GM18867 (cell line): ENCODE data around the gene HDHD5.

Source experiments
- ATAC-seq: cut with Tn5 transposase; IDR thresholded peaks from one replicate; pipeline ENCODE4 v1.9.1; 2021; ENCODE audit warnings: mild to moderate bottlenecking, moderate library complexity; ENCODE audit not compliant: unreplicated experiment

Gene HDHD5

GRCh38 chr22:17121233-17122195 is 37.6 kb downstream of the HDHD5 start, which contains the start of gene TMEM121B:
Gene TMEM121B, minus strand, starts transcription at chr22:17121360. Its CDS starts 233 bp downstream, at chr22:17121127.
- ATAC-seq, result no peak

DNA sequence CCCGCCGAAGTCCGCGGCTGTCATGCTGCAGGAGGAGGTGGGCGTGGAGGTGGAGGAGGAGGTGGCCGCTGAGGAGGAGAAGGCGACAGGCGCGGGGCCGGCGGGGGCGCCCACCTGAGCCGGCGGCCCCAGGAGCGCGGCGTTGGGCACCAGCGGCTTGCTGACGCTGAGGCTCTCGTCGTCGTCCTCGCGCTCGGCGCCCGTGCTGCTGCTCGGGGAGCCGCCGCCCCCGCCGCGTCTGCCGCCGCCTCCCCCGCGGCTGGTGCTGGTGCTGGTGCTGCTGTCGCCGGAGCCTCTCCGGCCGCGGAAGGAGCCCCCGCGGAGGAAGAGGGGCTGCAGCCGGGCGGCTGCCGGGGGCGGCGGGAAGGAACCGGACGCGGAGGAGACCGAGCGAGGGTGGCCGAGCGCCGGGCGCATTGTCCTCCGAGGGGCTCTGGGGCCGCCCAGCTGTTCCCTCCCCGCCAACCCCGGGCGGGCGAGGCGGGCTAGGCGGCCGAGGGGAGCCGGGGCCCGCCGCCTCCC is 38.3 kb downstream of the HDHD5 start:
- ATAC-seq, result no peak

DNA sequence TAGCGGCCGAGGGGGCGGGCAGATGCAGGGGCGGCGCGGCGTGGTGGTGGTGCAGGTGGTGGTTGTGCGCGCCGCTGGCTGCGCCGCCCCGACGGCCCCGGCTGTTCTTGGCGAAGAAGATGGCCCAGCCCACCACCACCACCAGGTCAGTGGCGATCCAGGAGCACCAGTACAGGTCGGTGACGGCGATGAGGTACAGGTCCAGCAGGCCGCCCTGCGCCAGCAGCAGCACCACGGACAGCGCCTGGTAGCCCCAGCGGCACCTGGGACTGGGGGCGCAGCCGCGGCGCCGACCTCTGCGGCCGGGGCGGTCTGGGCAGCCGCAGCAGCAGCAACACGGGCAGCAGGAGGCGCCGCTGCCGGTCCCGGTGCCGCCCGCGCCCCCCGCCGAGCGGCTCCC is 38.8 kb downstream of the HDHD5 start:
- no peak for ATAC-seq

GRCh38 chr22:17119481-17120202 is 39.4 kb downstream of the HDHD5 start:
- no peak for ATAC-seq

DNA sequence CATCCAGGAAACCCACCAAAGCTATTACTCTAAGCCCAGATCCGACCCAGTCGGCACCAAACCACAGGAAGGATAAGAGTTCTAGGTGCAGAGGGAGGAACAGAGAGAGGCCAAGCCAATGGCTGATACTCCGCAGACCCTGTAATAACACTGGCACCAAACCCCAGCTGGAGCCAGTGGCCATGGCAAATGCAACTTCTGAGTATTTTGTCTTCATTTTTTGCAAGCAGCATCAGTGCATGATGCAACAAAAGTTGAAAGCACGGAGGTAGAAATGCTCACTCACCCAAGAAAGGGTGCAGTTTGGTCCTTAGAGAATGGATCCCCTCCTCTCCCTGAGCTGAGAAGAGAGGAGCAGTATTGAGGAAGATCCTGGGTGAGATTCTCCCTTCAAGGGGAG is 40.7 kb downstream of the HDHD5 start:
- ATAC-seq, result no peak

GRCh38 chr22:17117890-17118289 is 41.2 kb downstream of the HDHD5 start:
- no peak for ATAC-seq

DNA sequence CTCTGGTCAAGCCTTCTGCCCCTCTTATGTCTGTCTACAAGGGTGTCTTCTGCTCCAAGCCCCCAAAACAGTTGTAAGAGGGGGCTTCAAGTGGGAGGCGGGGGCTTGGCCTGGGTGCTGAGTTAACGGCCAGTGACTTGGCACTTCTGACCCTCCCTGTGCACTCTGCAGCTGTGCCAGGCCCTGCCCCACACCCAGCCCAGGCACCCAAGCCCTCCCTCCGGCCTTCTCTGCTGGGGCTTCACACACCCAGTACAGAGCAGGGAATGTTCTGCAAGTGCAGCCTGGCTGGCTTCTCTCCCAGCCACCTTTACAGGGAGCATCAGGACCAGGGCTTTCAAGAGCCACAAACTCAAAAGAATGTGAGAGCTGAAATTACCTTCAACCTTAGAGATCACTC is 41.7 kb downstream of the HDHD5 start:
- ATAC-seq, result no peak

- ATAC-seq, result no peak
These were observed 42.3 kb downstream of the HDHD5 start for GRCh38 chr22:17116572-17117330.

- ATAC-seq, result no peak
These were observed 43.0 kb downstream of the HDHD5 start for GRCh38 chr22:17115945-17116565.

- no peak for ATAC-seq
These were observed 43.8 kb downstream of the HDHD5 start for GRCh38 chr22:17115236-17115635.

- ATAC-seq, result no peak
These were observed 44.2 kb downstream of the HDHD5 start for GRCh38 chr22:17114898-17115235.

GRCh38 chr22:17114173-17114897 is 44.7 kb downstream of the HDHD5 start:
- no peak for ATAC-seq

GRCh38 chr22:17113600-17113999 is 45.5 kb downstream of the HDHD5 start:
- ATAC-seq, result no peak

DNA sequence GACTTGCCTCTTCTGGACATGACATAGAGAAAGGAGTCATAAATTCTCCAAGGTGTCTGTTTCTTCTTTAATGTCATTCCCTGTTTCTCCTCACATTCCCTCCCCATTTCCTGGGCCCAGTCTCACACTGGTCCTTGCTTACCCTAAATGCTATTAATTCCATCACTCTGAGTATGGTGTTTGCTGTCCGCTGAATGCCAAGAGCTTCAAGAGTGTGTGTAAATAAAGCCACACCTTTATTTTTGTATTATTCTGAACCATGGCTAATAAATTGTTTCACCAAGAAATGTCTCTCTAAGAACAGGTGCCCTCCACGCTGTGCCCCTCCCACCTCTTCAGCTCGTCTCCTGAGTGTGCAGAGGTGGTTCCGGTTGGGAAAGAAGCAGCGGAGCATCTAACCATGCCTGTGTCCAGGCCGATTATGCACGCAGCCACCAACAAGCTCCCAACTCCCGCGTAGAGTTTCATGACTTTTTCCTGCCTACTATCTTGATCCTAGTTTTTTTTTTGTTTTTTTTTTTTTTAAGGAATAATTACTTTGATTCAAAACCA is 46.5 kb downstream of the HDHD5 start:
- ATAC-seq, result no peak

DNA sequence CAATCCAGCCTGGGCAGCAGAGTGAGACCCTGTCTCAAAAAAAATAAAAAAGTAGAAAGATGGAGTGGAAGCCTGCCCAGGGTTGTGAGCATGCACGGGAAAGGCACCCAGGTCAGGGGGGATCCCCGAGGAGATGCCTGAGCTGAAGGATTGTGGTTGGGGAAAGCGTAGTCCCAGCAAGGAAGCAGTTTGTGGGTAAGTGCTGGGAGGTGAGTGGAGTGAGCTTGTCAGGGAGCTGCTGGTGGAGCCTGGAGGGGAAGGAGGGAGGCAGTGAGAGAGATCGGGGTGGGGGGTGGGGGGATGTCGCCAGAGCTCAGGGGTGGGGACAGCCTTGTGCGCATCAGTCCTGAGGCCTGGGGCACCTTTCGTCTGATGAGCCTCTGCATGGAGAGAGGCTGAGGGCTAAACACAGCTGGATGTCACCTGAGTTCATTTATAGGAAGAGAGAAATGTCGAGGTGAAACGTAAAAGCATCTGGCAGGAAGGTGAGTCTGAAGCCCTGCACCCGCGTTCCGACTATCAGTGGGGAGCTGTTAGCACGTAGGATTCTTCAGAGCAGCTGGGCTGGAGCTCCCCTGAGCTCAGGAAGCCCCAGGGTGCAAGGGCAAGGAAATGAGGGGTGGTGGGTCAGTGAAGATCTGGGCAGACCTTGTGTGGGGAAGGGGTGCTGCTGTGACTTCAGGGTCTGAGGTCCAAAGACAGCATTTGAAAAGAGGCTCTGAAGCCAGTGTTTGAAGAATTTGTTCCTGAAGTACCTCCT is 48.1 kb downstream of the HDHD5 start:
- ATAC-seq, result no peak

- ATAC-seq, result no peak
These were observed 49.1 kb downstream of the HDHD5 start for GRCh38 chr22:17109976-17110375.

DNA sequence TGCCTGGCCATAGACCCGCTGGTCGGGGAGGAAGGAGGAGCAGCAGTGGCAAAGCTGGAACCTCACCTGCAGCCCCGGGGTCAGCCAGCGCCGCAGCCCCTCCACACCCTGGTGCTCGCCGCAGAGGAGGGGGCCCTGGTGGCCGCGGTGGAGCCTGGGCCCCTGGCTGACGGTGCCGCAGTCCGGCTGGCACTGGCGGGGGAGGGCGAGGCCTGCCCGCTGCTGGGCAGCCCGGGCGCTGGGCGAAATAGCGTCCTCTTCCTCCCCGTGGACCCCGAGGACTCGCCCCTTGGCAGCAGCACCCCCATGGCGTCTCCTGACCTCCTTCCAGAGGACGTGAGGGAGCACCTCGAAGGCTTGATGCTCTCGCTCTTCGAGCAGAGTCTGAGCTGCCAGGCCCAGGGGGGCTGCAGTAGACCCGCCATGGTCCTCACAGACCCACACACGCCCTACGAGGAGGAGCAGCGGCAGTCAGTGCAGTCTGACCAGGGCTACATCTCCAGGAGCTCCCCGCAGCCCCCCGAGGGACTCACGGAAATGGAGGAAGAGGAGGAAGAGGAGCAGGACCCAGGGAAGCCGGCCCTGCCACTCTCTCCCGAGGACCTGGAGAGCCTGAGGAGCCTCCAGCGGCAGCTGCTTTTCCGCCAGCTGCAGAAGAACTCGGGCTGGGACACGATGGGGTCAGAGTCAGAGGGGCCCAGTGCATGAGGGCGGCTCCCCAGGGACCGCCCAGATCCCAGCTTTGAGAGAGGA is 49.8 kb downstream of the HDHD5 start:
- no peak for ATAC-seq
